Stimulated activated CD8-positive, alpha-beta memory T cell treated with anti-CD3 and anti-CD28 coated beads, Interleukin-7, amount 100 ng/mL, for 4 hours (primary cell): ENCODE measurements around the gene CYB561D2.

Source experiments
- DNase-seq, 2 donors: peaks; one replicate each; pipeline ENCODE4 v3.0.0-alpha.2; 2020; ENCODE audit warnings: low read depth in 2 of 2

The CYB561D2 gene

GRCh38 chr3:50390508-50391224 lies 40.0 kb downstream of the CYB561D2 start:
- DNase-seq = no peak

- DNase-seq = no peak
Observed at GRCh38 chr3:50392101-50392715, 41.5 kb downstream of the CYB561D2 start.

GRCh38 chr3:50393061-50393460 lies 42.4 kb downstream of the CYB561D2 start:
- DNase-seq = no peak

DNA sequence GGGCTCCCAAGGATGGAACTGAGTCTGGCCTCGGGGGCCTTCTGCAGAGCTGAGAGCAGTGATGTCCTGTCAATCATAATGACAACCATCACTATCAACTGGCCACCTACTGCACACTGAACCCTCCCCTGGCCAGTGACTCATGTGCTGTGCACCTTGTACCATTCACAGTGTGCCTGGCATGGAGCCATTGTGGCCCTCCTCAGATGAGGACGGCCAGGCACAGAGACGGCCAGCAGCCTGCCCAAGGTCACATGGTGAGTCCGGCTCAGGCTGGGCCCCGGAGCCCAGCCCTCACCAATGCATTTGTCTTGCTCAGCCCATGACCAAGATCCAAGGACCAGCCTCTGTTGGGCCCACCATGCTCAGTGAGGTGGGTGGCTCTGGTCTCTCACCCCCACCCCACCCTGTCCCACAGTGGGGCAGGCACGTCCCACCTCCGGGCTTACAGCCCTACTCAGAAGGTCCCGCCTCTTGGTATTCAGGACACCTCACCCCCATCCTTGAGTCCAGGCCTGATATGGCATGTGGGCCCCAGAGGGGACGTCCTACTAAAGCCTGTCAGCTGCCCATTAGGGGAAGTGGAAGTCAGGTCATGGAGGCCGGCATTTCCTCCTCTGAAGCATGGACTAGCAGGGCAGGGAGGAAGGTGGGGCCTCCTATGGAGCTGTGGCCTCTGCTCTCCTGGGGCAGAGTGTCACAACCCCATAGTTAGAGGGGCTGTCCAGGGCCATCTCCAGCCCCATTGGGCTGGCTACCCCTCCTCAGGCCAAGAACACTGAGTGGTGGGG lies 44.6 kb downstream of the CYB561D2 start:
- DNase-seq = no peak

DNA sequence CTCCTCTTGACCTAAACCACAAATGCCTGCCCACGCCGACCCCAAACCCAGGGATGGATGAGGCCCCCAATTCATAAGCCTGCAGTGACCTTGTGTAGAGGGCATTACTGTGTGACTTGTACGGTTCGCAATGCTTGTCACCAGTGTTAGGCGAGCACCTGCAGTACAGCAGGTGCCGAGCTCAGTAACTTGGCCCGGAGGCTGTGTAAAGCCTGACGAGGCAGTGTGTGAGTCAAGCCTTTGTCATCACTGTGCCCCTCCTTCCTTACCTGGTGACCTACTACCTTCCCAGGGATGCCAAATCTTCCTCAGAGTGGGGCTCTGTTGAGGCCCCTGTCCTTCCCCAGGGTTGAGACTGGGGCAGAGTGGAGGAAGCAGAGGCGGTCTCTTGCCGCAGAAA lies 45.8 kb downstream of the CYB561D2 start:
- DNase-seq = no peak

DNA sequence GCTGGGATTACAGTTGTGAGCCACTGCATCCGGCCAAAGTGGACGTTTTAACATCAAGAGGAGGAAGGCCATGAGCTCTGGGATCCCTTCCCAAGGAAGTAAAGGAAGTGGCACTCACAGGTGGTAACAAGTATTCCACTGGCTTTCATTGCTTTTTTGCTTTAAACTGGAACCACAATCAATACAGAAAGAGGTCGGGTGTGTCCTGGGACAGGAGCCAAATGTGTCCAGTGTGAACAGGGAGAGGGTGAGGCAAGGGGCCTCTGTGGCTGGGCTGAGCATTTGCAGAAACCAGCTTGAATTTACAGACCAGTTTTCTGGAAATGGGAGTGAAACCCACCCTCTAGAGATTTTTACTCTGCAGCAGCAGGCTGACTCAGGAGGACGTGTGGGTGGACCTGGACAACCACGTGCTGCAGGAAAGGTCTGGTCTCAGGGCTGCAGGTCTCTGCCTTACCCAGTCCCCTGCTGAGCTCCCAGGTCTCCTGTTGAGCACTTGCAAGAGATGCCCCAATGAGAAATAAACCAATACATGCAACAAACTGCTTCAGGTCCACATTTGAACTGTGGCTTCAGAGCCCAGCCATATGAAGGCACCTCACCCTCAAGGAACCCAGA lies 51.4 kb downstream of the CYB561D2 start:
- DNase-seq = no peak
